Chondrocyte (in vitro differentiated cells): ENCODE results near the gene FGF8. TPM values are rescaled to one million over a fixed set of nuclear protein-coding genes. Genes with fewer than 3 reads are reported as not detected.

Source experiments
- DNase-seq: peaks from one replicate; pipeline ENCODE4 v3.0.0; 2021; ENCODE audit warnings: mixed read lengths, low spot score
- H3K27ac Mint-ChIP-seq: one replicate; pipeline ENCODE4 v1.8.0; 2021; ENCODE audit warnings: mild to moderate bottlenecking, moderate library complexity, mixed read lengths; ENCODE audit not compliant: unreplicated experiment
- H3K27me3 Mint-ChIP-seq: 2 replicates; pipeline ENCODE4 v1.8.0; 2021; ENCODE audit warnings: low read depth, mixed read lengths
- H3K36me3 Mint-ChIP-seq: 2 replicates; pipeline ENCODE4 v1.8.0; 2021; ENCODE audit warnings: low read depth, mixed read lengths
- H3K4me1 Mint-ChIP-seq: 2 replicates; pipeline ENCODE4 v1.8.0; 2021; ENCODE audit warnings: low read depth, mild to moderate bottlenecking, mixed read lengths
- H3K4me3 Mint-ChIP-seq: one replicate; pipeline ENCODE4 v1.8.0; 2021; ENCODE audit warnings: mild to moderate bottlenecking, moderate library complexity, mixed read lengths; ENCODE audit not compliant: unreplicated experiment
- H3K9me3 Mint-ChIP-seq: 2 replicates; pipeline ENCODE4 v1.8.0; 2021; ENCODE audit warnings: low read depth, mixed read lengths
- total RNA-seq: library from RNA; stranded (reverse); gene quantifications from 3 replicates; pipeline ENCODE4 v1.2.1, GENCODE V29; 2021
- TF ChIP-seq, protein P1 (sequence below): fragments of 200-600 bp; sonication (generic); IDR thresholded peaks from 2 replicates; pipeline ENCODE4 v1.5.0; 2021; ENCODE audit warnings: antibody characterized with exemption, mild to moderate bottlenecking, moderate library complexity

FGF8 gene
- total RNA-seq, 1 donor from 2014 or later: not detected

DNA sequence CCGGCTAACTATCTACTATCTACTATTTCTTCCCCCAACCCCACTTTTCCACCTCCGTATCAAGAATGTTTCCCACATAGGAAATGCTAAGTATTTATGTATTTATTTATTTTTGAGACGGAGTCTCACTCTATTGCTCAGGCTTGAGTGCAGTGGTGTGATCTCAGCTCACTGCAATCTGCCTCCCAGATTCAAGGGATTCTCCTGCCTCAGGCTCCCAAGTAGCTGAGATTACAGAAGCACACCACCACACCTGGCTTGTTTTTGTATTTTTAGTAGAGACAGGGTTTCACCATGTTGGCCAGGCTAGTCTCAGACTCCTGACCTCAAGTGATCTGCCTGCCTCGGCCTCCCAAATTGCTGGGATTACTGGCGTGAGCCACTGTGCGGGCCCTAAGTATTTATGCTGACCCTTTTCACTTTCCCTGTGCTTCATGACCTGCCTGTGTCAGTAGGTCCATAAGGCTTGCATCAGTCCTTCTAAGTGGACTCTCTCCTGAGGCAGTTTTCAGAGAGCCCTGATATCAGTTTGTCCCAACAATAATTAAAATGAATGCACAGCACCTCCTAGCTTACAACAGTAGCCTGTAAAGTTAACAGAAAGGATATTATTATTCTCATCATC is 55.2 kb downstream of the FGF8 start:
- no peak overlapping the region for H3K27ac Mint-ChIP-seq
- TF ChIP-seq, protein P1, sequence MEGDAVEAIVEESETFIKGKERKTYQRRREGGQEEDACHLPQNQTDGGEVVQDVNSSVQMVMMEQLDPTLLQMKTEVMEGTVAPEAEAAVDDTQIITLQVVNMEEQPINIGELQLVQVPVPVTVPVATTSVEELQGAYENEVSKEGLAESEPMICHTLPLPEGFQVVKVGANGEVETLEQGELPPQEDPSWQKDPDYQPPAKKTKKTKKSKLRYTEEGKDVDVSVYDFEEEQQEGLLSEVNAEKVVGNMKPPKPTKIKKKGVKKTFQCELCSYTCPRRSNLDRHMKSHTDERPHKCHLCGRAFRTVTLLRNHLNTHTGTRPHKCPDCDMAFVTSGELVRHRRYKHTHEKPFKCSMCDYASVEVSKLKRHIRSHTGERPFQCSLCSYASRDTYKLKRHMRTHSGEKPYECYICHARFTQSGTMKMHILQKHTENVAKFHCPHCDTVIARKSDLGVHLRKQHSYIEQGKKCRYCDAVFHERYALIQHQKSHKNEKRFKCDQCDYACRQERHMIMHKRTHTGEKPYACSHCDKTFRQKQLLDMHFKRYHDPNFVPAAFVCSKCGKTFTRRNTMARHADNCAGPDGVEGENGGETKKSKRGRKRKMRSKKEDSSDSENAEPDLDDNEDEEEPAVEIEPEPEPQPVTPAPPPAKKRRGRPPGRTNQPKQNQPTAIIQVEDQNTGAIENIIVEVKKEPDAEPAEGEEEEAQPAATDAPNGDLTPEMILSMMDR: no peak
- DNase-seq: no peak
- H3K36me3 Mint-ChIP-seq: no peaks in the 10 kb centered on the region
- no peaks in the 10 kb centered on the region for H3K9me3 Mint-ChIP-seq
- H3K27me3 Mint-ChIP-seq: peaks cover 19% of the 10 kb centered on the region
- H3K4me1 Mint-ChIP-seq: peaks cover 4% of the 10 kb centered on the region
- no peak overlapping the region for H3K4me3 Mint-ChIP-seq

Other genes starting within 250 kb of the FGF8 start
- gene POLL, start 187.9 kb downstream of the FGF8 start, total RNA-seq: 21.2 to 31.0 TPM (median 23.4 TPM) in 3 replicates
- gene DPCD, start 187.8 kb downstream of the FGF8 start, total RNA-seq: 13.9 to 19.0 TPM (median 18.3 TPM) in 3 replicates
- 34.4 to 37.2 TPM (median 36.1 TPM) in 3 replicates for gene FBXW4, start 80.9 kb downstream of the FGF8 start, total RNA-seq
- gene NPM3, start 7.3 kb upstream of the FGF8 start, total RNA-seq: 34.0 to 49.0 TPM (median 36.5 TPM) in 3 replicates
- 75.5 to 79.2 TPM (median 75.5 TPM) in 3 replicates for gene OGA, start 42.3 kb upstream of the FGF8 start, total RNA-seq
- gene KCNIP2, start 67.7 kb upstream of the FGF8 start, total RNA-seq: 1.8 to 3.1 TPM (median 1.9 TPM) in 3 replicates